Tibial nerve (tissue), 4 donors: ENCODE results near the gene SLC25A15. TPM values are rescaled to one million over a fixed set of nuclear protein-coding genes. Genes with fewer than 3 reads are reported as not detected.

Experiments used
- DNase-seq, 2 donors: peaks; one replicate each; pipeline ENCODE4 v3.0.0-alpha.2; 2019; ENCODE audit warnings: low spot score in 2 of 2
- H3K27ac ChIP-seq, 4 donors: fragments of 200-600 bp; sonication (generic) in 3 of 4; one replicate each; pipeline ENCODE4 v1.5.1; 2017 to 2019; ENCODE audit warnings: mild to moderate bottlenecking in 1 of 4
- H3K27me3 ChIP-seq, 2 donors: fragments of 200-600 bp; sonication (generic) in 1 of 2; one replicate each; pipeline versions ENCODE4 v1.5.1 to v1.6.0; 2017 to 2019
- H3K36me3 ChIP-seq, 3 donors: fragments of 200-600 bp; sonication (generic); one replicate each; pipeline ENCODE4 v1.5.1; 2018 to 2019
- H3K4me1 ChIP-seq, 4 donors: fragments of 200-600 bp; sonication (generic) in 3 of 4; one replicate each; pipeline ENCODE4 v1.5.1; 2017 to 2019
- H3K4me3 ChIP-seq, 4 donors: fragments of 200-600 bp; sonication (generic) in 3 of 4; one replicate each; pipeline ENCODE4 v1.5.1; 2017 to 2019; ENCODE audit warnings: mild to moderate bottlenecking in 1 of 4, moderate library complexity in 1 of 4
- H3K9me3 ChIP-seq, 4 donors: fragments of 200-600 bp; sonication (generic) in 3 of 4; one replicate each; pipeline ENCODE4 v1.5.1; 2017 to 2019
- EP300 ChIP-seq, 2 donors: sonication (generic); formaldehyde crosslinking; IDR thresholded peaks; one replicate each; pipeline ENCODE4 v1.6.1; 2017; ENCODE audit warnings: antibody characterized with exemption in 2 of 2, mild to moderate bottlenecking in 1 of 2
- POLR2A ChIP-seq, 2 donors: fragments of 450-650 bp; IDR thresholded peaks; one replicate each; pipeline ENCODE4 v1.6.1; 2017; ENCODE audit warnings: antibody characterized with exemption in 2 of 2, mild to moderate bottlenecking in 2 of 2, moderate library complexity in 2 of 2
- WGBS, 2 donors: methylation state at CpG; one replicate each; pipeline ENCODE4 v1.1.5; 2018; 5-methylcytosine and 5-hydroxymethylcytosine counted together
- total RNA-seq, 4 donors: library from RNA; depleted of rRNA; stranded (reverse); fragments of >200 nt; gene quantifications; one replicate each; pipeline ENCODE4 v1.1.0, GENCODE V29; 2016
- TF ChIP-seq, protein P1 (sequence below), 5 experiments: fragments of 200-600 bp in 3 of 5; fragments of 450-650 bp in 2 of 5; sonication (generic) in 3 of 5; IDR thresholded peaks; one replicate each; pipeline ENCODE4 v1.5.1; 2016 to 2019; ENCODE audit warnings: antibody characterized with exemption in 5 of 5, mild to moderate bottlenecking in 3 of 5, moderate library complexity in 2 of 5

The SLC25A15 gene
- total RNA-seq, 4 donors from 2014 or later: 3.1 to 9.4 (median 7.0) TPM

DNA sequence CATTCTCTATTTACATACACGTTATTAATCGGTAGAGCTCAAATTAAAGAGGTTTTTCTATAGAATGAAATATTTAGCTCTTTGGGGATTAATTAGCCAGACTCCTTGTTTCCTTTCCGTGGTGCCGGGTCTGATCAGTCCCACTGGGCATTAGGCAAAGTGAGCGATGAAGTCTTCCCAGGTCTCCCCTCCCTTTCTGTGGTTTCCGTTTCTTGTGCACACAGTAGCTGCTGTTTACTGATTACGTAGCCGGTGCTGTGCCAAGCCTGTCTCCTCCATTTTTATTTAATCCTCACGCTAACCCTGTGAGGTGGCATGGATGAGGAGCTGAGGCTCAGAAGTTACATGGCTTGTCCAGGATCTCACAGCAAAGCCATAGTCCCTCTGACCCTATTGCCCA lies 9.0 kb downstream of the SLC25A15 start:
- Histone ChIP-seq H3K27me3 (no peaks in the 10 kb centered on the region), H3K4me1 (no peaks in the 10 kb centered on the region), H3K4me3 (no peak overlapping the region), H3K9me3 (no peaks in the 10 kb centered on the region), H3K27ac (no peak overlapping the region), H3K36me3 (peaks cover 0 to 88% (median 3%) of the 10 kb centered on the region in 3 donors)
- TF ChIP-seq EP300 (IDR thresholded peaks at IDR 0.05): no peak
- TF ChIP-seq, protein P1, sequence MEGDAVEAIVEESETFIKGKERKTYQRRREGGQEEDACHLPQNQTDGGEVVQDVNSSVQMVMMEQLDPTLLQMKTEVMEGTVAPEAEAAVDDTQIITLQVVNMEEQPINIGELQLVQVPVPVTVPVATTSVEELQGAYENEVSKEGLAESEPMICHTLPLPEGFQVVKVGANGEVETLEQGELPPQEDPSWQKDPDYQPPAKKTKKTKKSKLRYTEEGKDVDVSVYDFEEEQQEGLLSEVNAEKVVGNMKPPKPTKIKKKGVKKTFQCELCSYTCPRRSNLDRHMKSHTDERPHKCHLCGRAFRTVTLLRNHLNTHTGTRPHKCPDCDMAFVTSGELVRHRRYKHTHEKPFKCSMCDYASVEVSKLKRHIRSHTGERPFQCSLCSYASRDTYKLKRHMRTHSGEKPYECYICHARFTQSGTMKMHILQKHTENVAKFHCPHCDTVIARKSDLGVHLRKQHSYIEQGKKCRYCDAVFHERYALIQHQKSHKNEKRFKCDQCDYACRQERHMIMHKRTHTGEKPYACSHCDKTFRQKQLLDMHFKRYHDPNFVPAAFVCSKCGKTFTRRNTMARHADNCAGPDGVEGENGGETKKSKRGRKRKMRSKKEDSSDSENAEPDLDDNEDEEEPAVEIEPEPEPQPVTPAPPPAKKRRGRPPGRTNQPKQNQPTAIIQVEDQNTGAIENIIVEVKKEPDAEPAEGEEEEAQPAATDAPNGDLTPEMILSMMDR (IDR thresholded peaks at IDR 0.05): no peak
- TF ChIP-seq POLR2A (IDR thresholded peaks at IDR 0.05): no peak
- DNase-seq: no peak
- 89 to 91% methylated on average over 9 of the region's 9 CpGs for WGBS, 2 donors

DNA sequence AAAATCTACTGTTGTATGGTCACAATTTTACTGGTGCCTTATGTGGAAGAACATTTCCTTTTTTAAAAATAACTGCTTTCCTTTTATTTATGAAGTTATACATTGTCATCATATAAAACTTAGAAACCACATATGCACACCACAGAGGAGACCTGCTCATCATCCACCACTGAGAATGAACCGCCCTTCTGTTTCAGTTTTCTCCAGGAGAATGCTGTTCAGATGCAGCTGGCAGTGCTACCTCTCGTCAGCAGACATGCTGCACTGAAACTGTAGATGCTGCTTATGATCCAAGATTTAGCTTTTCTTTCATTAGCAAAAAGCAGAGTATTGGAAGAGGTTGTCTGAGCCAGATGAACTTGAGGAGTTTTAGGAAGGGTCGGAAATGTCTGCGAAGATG lies 10.1 kb downstream of the SLC25A15 start:
- H3K36me3 ChIP-seq: peaks cover 0 to 88% (median 3%) of the 10 kb centered on the region in 3 donors
- H3K4me3 ChIP-seq: no peak overlapping the region
- WGBS, 2 donors: 94 to 97% methylated on average over 4 of the region's 4 CpGs
- H3K27me3 ChIP-seq: no peaks in the 10 kb centered on the region
- no peaks in the 10 kb centered on the region for H3K4me1 ChIP-seq
- no peak for DNase-seq
- no peak overlapping the region for H3K27ac ChIP-seq
- TF ChIP-seq EP300 (IDR thresholded peaks at IDR 0.05) (no peak), POLR2A (IDR thresholded peaks at IDR 0.05) (no peak)
- TF ChIP-seq, protein P1 (IDR thresholded peaks at IDR 0.05): no peak
- no peaks in the 10 kb centered on the region for H3K9me3 ChIP-seq

DNA sequence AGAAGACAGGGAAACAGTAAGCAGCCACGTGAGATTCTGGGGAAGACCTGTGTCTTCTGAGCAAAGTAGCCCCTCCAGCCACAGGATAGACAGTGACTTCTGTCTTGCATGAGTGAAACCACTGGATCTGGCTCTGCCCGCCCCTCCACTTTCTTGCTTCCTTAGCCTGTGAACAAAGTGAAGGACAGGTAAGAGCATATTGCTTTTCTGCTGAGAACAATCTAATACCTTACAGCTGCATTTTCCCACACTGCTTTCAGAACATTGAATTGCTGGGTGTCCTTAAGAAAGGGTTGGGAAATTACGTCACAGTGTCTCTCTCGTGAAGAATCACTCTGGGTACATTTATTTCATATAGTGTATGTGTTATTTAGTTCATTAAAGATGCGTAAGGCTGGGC lies 11.1 kb downstream of the SLC25A15 start:
- Histone ChIP-seq H3K9me3 (no peaks in the 10 kb centered on the region), H3K36me3 (peaks cover 0 to 88% (median 3%) of the 10 kb centered on the region in 3 donors)

DNA sequence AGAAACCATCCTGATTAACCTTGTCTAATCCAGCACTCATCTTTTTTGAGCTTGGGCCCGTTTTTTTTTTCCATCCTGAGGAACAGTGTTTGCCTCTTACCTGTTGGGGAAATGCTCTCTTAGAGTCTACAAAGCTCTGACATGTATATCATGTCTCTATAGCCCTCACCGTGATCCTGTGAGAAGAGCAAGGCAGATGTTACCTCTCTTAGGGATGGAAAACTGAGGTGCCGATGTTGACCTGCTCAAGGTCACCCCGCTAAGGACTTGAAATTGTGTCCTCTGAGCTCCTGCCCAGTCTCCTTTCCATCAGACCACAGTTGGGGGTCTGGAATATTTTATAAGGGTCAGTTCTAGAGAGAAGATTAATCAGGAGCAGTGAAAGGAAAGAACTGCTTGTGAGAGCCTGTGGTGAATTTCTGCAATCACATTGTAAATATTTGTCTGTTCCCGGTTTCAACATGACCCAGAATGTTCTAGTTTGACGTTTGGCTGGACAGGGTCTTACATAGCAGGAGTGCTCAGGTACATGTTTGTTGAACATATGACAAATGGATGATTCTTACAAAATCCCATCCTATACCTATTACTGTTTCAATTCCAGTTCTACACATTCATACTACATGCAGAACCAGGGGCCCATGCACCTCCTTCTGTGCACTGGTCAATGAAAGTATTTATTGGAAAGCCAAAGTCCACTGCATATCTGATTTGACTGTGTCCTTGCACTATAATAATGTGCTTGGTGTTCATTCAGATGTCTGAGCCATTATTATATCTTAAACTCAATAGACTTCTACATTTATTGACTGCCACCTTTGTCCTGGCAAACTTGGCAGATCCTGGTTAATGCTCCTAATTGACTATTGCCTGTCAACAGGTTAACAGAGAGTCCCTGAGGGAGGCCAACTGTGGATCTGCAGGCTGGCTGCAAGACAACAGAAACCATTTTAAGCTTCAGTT lies 12.1 kb downstream of the SLC25A15 start:
- Histone ChIP-seq H3K27ac (no peak overlapping the region), H3K27me3 (no peaks in the 10 kb centered on the region), H3K36me3 (peaks cover 0 to 88% (median 3%) of the 10 kb centered on the region in 3 donors), H3K4me3 (no peak overlapping the region), H3K4me1 (no peaks in the 10 kb centered on the region), H3K9me3 (no peaks in the 10 kb centered on the region)
- no peak for DNase-seq
- 85 to 92% methylated on average over 5 to 6 of the region's 6 CpGs for WGBS, 2 donors
- TF ChIP-seq EP300 (IDR thresholded peaks at IDR 0.05) (no peak), POLR2A (IDR thresholded peaks at IDR 0.05) (no peak)
- TF ChIP-seq, protein P1 (IDR thresholded peaks at IDR 0.05): no peak

More for the DNA sequence above, 11.1 kb downstream of the SLC25A15 start:
- Histone ChIP-seq H3K27me3 (no peaks in the 10 kb centered on the region), H3K4me1 (no peaks in the 10 kb centered on the region), H3K4me3 (no peak overlapping the region), H3K27ac (no peak overlapping the region)
- TF ChIP-seq POLR2A (IDR thresholded peaks at IDR 0.05) (no peak), EP300 (IDR thresholded peaks at IDR 0.05) (no peak)
- TF ChIP-seq, protein P1 (IDR thresholded peaks at IDR 0.05): no peak
- 82 to 85% methylated on average over 5 of the region's 5 CpGs for WGBS, 2 donors
- no peak for DNase-seq

DNA sequence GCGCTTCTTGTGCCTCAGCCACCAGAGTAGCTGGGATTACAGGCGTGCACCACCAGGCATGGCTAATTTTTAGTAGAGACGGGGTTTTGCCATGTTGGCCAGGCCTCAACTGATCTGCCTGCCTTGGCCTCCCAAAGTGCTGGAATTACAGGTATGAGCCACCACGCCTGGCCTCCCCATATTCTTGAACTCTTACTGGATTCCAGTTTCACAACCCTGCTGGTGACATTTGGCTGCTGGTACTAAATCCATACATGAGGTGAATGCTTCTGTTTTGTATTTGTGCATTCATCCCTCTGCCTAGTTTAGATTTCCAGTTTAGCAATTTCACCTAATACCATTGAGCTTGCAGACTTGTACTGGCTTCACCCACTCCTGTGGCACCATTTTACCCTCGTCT lies 13.9 kb downstream of the SLC25A15 start:
- Histone ChIP-seq H3K4me1 (no peaks in the 10 kb centered on the region), H3K27ac (no peak overlapping the region), H3K9me3 (no peaks in the 10 kb centered on the region), H3K36me3 (peaks cover 0 to 98% (median 3%) of the 10 kb centered on the region in 3 donors), H3K4me3 (no peak overlapping the region), H3K27me3 (no peaks in the 10 kb centered on the region)
- no peak for DNase-seq
- 93 to 94% methylated on average over 5 of the region's 5 CpGs for WGBS, 2 donors
- no peak for TF ChIP-seq POLR2A (IDR thresholded peaks at IDR 0.05)
